Mammary microvascular endothelial cell (primary cell): ENCODE measurements around the gene VIPAS39. TPM values are rescaled to one million over a fixed set of nuclear protein-coding genes. Genes with fewer than 3 reads are reported as not detected.

Experiments used
- total RNA-seq: library from RNA; depleted of rRNA; stranded (reverse); fragments of >200 nt; gene quantifications from 2 replicates; pipeline ENCODE4 v1.2.3, GENCODE V29; 2015

VIPAS39 gene
- 17.9 and 28.8 TPM in 2 replicates for total RNA-seq

GRCh38 chr14:77457522-77458248 is at the start of gene VIPAS39, which contains the start of gene AHSA1:
Gene VIPAS39 (minus strand): TSS chr14:77457601. CDS start chr14:77454102, 3,499 bp downstream.
Gene AHSA1 (plus strand): TSS chr14:77458093. CDS start chr14:77458190, 97 bp downstream.

GRCh38 chr14:77498120-77498979 is 40.9 kb upstream of the VIPAS39 start, which contains the start of gene ISM2:
Gene ISM2 (minus strand): TSS chr14:77498816. CDS start chr14:77498793, 23 bp downstream.

GRCh38 chr14:77423423-77423822 is 34.0 kb downstream of the VIPAS39 start, which contains the start of gene NOXRED1:
Gene NOXRED1 (minus strand): TSS chr14:77423523. CDS start chr14:77422889, 634 bp downstream.

GRCh38 chr14:77376771-77377501 is 80.5 kb downstream of the VIPAS39 start, which contains the start of the genes SAMD15 and TMED8:
Gene SAMD15 (plus strand): TSS chr14:77377379. CDS start chr14:77377419, 40 bp downstream.
Gene TMED8 (minus strand): TSS chr14:77377094. CDS start chr14:77377053, 41 bp downstream.

Other genes with a start within 250 kb of the VIPAS39 start
- not detected in 2 replicates for gene NGB, start 186.4 kb downstream of the VIPAS39 start, total RNA-seq
- 5.6 and 22.6 TPM in 2 replicates for gene POMT2, start 136.7 kb downstream of the VIPAS39 start, total RNA-seq
- 18.4 and 20.8 TPM in 2 replicates for gene GSTZ1, start 136.6 kb downstream of the VIPAS39 start, total RNA-seq
- gene TMED8, start 80.5 kb downstream of the VIPAS39 start, total RNA-seq = 7.8 and 8.1 TPM in 2 replicates
- 0.53 and 0.64 TPM in 2 replicates for gene SAMD15, start 80.2 kb downstream of the VIPAS39 start, total RNA-seq
- gene NOXRED1, start 34.1 kb downstream of the VIPAS39 start, total RNA-seq = not detected in 2 replicates
- gene AHSA1, start 492 bp upstream of the VIPAS39 start, total RNA-seq = 173 and 193 TPM in 2 replicates
- gene ISM2, start 41.2 kb upstream of the VIPAS39 start, total RNA-seq = 0.07 and 0.10 TPM in 2 replicates
- gene SPTLC2, start 159.0 kb upstream of the VIPAS39 start, total RNA-seq = 38.9 and 41.4 TPM in 2 replicates